ENCODE results near the gene CGREF1. TPM values are rescaled to one million over a fixed set of nuclear protein-coding genes. Genes with fewer than 3 reads are reported as not detected.

Gene CGREF1
- total RNA-seq, 2 experiments from 2014 or later: 3.7 to 4.3 TPM

- no peaks in the 10 kb centered on the region for H3K9me3 Mint-ChIP-seq
- H3K36me3 Mint-ChIP-seq (ENCODE audit: low read depth): peaks cover 16% of the 10 kb centered on the region
- H3K27ac Mint-ChIP-seq: no peak overlapping the region
- intact Hi-C loops (cut with micrococcal nuclease): no loop called here
- DNase-seq (no peak), ATAC-seq (no peak)
- H3K4me1 Mint-ChIP-seq (ENCODE audit: low read depth): peaks cover 15% of the 10 kb centered on the region
- no peaks in the 10 kb centered on the region for H3K27me3 Mint-ChIP-seq
- CTCF ChIA-PET: no interaction called here
- TF ChIP-seq, protein P1, sequence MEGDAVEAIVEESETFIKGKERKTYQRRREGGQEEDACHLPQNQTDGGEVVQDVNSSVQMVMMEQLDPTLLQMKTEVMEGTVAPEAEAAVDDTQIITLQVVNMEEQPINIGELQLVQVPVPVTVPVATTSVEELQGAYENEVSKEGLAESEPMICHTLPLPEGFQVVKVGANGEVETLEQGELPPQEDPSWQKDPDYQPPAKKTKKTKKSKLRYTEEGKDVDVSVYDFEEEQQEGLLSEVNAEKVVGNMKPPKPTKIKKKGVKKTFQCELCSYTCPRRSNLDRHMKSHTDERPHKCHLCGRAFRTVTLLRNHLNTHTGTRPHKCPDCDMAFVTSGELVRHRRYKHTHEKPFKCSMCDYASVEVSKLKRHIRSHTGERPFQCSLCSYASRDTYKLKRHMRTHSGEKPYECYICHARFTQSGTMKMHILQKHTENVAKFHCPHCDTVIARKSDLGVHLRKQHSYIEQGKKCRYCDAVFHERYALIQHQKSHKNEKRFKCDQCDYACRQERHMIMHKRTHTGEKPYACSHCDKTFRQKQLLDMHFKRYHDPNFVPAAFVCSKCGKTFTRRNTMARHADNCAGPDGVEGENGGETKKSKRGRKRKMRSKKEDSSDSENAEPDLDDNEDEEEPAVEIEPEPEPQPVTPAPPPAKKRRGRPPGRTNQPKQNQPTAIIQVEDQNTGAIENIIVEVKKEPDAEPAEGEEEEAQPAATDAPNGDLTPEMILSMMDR (IDR thresholded peaks at IDR 0.05): no peak
- H3K4me3 Mint-ChIP-seq: no peak overlapping the region
- POLR2A ChIA-PET: no interaction called here
Measured at GRCh38 chr2:27137322-27137935, 18.5 kb upstream of the CGREF1 start.

DNA sequence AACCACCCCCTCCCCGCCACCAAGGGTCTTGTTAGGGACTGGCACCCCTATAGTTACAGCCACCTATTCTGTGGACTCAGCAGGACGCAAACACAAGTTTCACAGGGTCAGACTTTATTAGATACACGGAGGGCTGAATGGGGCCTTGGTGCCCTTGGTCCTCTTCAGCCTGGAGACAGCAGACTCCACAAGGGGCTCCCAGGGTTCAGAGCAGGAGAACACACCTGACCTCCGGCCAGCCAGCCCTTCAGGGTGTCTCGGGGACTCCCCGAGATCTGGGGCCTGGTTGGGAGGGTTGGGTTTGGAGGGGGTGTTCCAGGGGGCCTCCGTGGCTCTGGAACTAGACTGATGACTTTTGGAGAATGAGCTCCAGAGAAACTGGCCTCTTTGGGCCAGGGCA, 17.8 kb upstream of the CGREF1 start:
- DNase-seq (no peak), ATAC-seq (no peak)
- H3K27ac Mint-ChIP-seq: no peak overlapping the region
- ChIA-PET CTCF (no interaction called here), POLR2A (no interaction called here)
- H3K36me3 Mint-ChIP-seq (ENCODE audit: low read depth): peaks cover 21% of the 10 kb centered on the region
- intact Hi-C loops (cut with micrococcal nuclease): no loop called here
- no peak overlapping the region for H3K4me3 Mint-ChIP-seq
- TF ChIP-seq, protein P1 (IDR thresholded peaks at IDR 0.05): no peak
- peaks cover 16% of the 10 kb centered on the region for H3K4me1 Mint-ChIP-seq (ENCODE audit: low read depth)
- H3K9me3 Mint-ChIP-seq: no peaks in the 10 kb centered on the region
- H3K27me3 Mint-ChIP-seq: no peaks in the 10 kb centered on the region

- peak overlapping the region; percentile 95 for H3K27ac Mint-ChIP-seq
- no peaks in the 10 kb centered on the region for H3K27me3 Mint-ChIP-seq
- H3K4me3 Mint-ChIP-seq: peak overlapping the region; percentile 88
- ATAC-seq (no peak), DNase-seq (no peak)
- no peaks in the 10 kb centered on the region for H3K9me3 Mint-ChIP-seq
- H3K36me3 Mint-ChIP-seq (ENCODE audit: low read depth): peaks cover 24% of the 10 kb centered on the region
- TF ChIP-seq, protein P1 (IDR thresholded peaks at IDR 0.05): no peak
- H3K4me1 Mint-ChIP-seq (ENCODE audit: low read depth): peaks cover 16% of the 10 kb centered on the region
- CTCF ChIA-PET: interaction anchor here (2.6 kb wide), 1 partner anchor 168 kb away, joined by 5 read pairs; no protein-coding TSS in a partner anchor
- POLR2A ChIA-PET: interaction anchor here (0.6 kb wide), 1 partner anchor 123 kb away, joined by 3 read pairs; no protein-coding TSS in a partner anchor
- intact Hi-C loops (cut with micrococcal nuclease): no loop called here
Measured at GRCh38 chr2:27135478-27135955, 16.6 kb upstream of the CGREF1 start.

GRCh38 chr2:27134781-27135477, 16.0 kb upstream of the CGREF1 start:
- H3K9me3 Mint-ChIP-seq: no peaks in the 10 kb centered on the region
- peaks cover 28% of the 10 kb centered on the region for H3K36me3 Mint-ChIP-seq (ENCODE audit: low read depth)
- no peaks in the 10 kb centered on the region for H3K27me3 Mint-ChIP-seq
- intact Hi-C loops (cut with micrococcal nuclease): no loop called here
- DNase-seq (no peak), ATAC-seq (no peak)
- peak overlapping the region; percentile 95 for H3K27ac Mint-ChIP-seq
- POLR2A ChIA-PET: interaction anchor here (0.6 to 4.2 kb wide), 3 partner anchors 12 to 144 kb away, joined by 3 to 28 read pairs (median 3); partner anchors contain the start of gene ABHD1
- TF ChIP-seq, protein P1 (IDR thresholded peaks at IDR 0.05): no peak
- peak overlapping the region; percentile 88 for H3K4me3 Mint-ChIP-seq
- CTCF ChIA-PET: interaction anchor here (1.1 to 2.6 kb wide), 6 partner anchors 14 to 168 kb away, joined by 3 to 6 read pairs (median 4); partner anchors contain the start of gene TCF23
- H3K4me1 Mint-ChIP-seq (ENCODE audit: low read depth): peaks cover 16% of the 10 kb centered on the region

Measured in activated CD8-positive, alpha-beta T cell treated with anti-CD3 and anti-CD28 coated beads for 36 hours (primary cell).